B cell (primary cell): ENCODE measurements around the gene CDKN2C. TPM values are rescaled to one million over a fixed set of nuclear protein-coding genes. Genes with fewer than 3 reads are reported as not detected.

Experiments
- ATAC-seq: fragments of 200-7000 bp; cut with Tn5 transposase; one replicate; pipeline ENCODE4 v1.10.0; 2021; ENCODE audit warnings: low read depth, mild to moderate bottlenecking, moderate number of reproducible peaks, moderate library complexity
- CTCF ChIA-PET: fragments of 350-600 bp; sonication (Branson Sonifier 250); formaldehyde crosslinking; loops from one replicate; lab custom pipeline; 2021; ENCODE audit warnings: antibody characterized with exemption, inconsistent platforms; lab: Charles Lee
- POLR2A ChIA-PET: fragments of 350-600 bp; sonication (Branson Sonifier 250); formaldehyde crosslinking; loops from one replicate; lab custom pipeline; 2021; ENCODE audit warnings: antibody characterized with exemption; lab: Charles Lee
- DNase-seq: peaks from one replicate; pipeline ENCODE4 v3.0.0; 2013
- H2AFZ ChIP-seq: 2 replicates; pipeline ENCODE4 v1.6.1; 2012; ENCODE audit warnings: mild to moderate bottlenecking, low read depth, low read length; ENCODE audit not compliant: insufficient read depth, poor library complexity, severe bottlenecking
- H3K27ac ChIP-seq, 2 donors: 1 replicate in 1 of 2; 2 replicates in 1 of 2; pipeline ENCODE4 v1.5.1; 2012 to 2013; ENCODE audit warnings: low read length in 2 of 2, mild to moderate bottlenecking in 2 of 2, moderate library complexity in 1 of 2
- H3K27me3 ChIP-seq, 4 experiments: fragments of 200-600 bp in 1 of 4; sonication (generic) in 1 of 4; replicated peaks in 1 of 4; 1 replicate in 2 of 4; 2 replicates in 2 of 4; pipeline versions ENCODE4 v1.6.1 to v1.7.0; 2013 to 2016; ENCODE audit warnings: low read length in 3 of 4, mild to moderate bottlenecking in 2 of 4, mixed read lengths in 1 of 4, moderate library complexity in 1 of 4; ENCODE audit not compliant: insufficient read depth in 4 of 4, control insufficient read depth in 3 of 4; ENCODE audit errors: control extremely low read depth in 1 of 4
- H3K36me3 ChIP-seq, 2 experiments: replicated peaks in 1 of 2; 1 replicate in 1 of 2; 2 replicates in 1 of 2; pipeline versions ENCODE4 v1.6.1 to v1.7.1; 2013; ENCODE audit warnings: low read length in 1 of 2; ENCODE audit not compliant: insufficient read depth in 2 of 2, control insufficient read depth in 1 of 2; ENCODE audit errors: control extremely low read depth in 1 of 2, extremely low read depth in 1 of 2
- H3K4me1 ChIP-seq, 2 donors: fragments of 200-600 bp in 1 of 2; sonication (generic) in 1 of 2; 1 replicate in 1 of 2; 2 replicates in 1 of 2; pipeline versions ENCODE4 v1.5.1 to v1.6.1; 2013 to 2017; ENCODE audit warnings: low read length in 2 of 2; ENCODE audit not compliant: control insufficient read depth in 2 of 2, insufficient read depth in 2 of 2
- H3K4me2 ChIP-seq: replicated peaks from 2 replicates; pipeline ENCODE3; 2012; ENCODE audit warnings: mild to moderate bottlenecking, low read depth, low read length; ENCODE audit not compliant: poor library complexity, severe bottlenecking
- H3K4me3 ChIP-seq, 5 experiments: fragments of 200-600 bp in 1 of 5; sonication (generic) in 1 of 5; 1 replicate in 3 of 5; 2 replicates in 2 of 5; pipeline versions ENCODE4 v1.5.1 to v1.7.0; 2011 to 2016; ENCODE audit warnings: low read length in 4 of 5, mild to moderate bottlenecking in 4 of 5, low read depth in 2 of 5, control low read depth in 1 of 5, moderate library complexity in 1 of 5; ENCODE audit not compliant: insufficient read depth in 1 of 5; ENCODE audit errors: control extremely low read depth in 1 of 5, extremely low read depth in 1 of 5
- H3K79me2 ChIP-seq: fragments of 200-600 bp; sonication (generic); one replicate; pipeline ENCODE4 v1.6.0; 2016; ENCODE audit warnings: low read length; ENCODE audit not compliant: control insufficient read depth, insufficient read depth
- H3K9ac ChIP-seq: fragments of 200-600 bp; sonication (generic); 2 replicates; pipeline ENCODE4 v1.6.1; 2017; ENCODE audit warnings: mild to moderate bottlenecking, low read length, moderate library complexity
- H3K9me3 ChIP-seq, 3 donors: one replicate each; pipeline versions ENCODE4 v1.6.1 to v1.7.1; 2013; ENCODE audit warnings: low read length in 2 of 3; ENCODE audit not compliant: control insufficient read depth in 2 of 3, insufficient read depth in 1 of 3; ENCODE audit errors: control extremely low read depth in 1 of 3
- H4K20me1 ChIP-seq: 2 replicates; pipeline ENCODE4 v1.6.0; 2012; ENCODE audit warnings: mild to moderate bottlenecking, low read length; ENCODE audit not compliant: insufficient read depth, control insufficient read depth, poor library complexity, severe bottlenecking
- H3K27ac Mint-ChIP-seq: one replicate; pipeline ENCODE4 v1.8.0; 2021; ENCODE audit warnings: mixed read lengths
- H3K27me3 Mint-ChIP-seq: one replicate; pipeline ENCODE4 v1.8.0; 2021; ENCODE audit warnings: mixed read lengths
- H3K4me1 Mint-ChIP-seq: one replicate; pipeline ENCODE4 v1.8.0; 2021; ENCODE audit warnings: mixed read lengths
- H3K4me3 Mint-ChIP-seq: one replicate; pipeline ENCODE4 v1.8.0; 2021; ENCODE audit warnings: mixed read lengths
- H3K9me3 Mint-ChIP-seq: one replicate; pipeline ENCODE4 v1.8.0; 2022; ENCODE audit warnings: mixed read lengths; ENCODE audit not compliant: insufficient read depth
- EZH2 ChIP-seq: IDR thresholded peaks from 2 replicates; pipeline ENCODE4 v1.6.1; 2012; ENCODE audit warnings: borderline replicate concordance, low read depth, mild to moderate bottlenecking, moderate library complexity, low read length; ENCODE audit not compliant: insufficient read depth, poor library complexity, severe bottlenecking
- WGBS: methylation state at CpG from one replicate; pipeline ENCODE4 v1.1.5; 2013; ENCODE audit warnings: missing lambda C conversion rate; ENCODE audit not compliant: insufficient coverage; 5-methylcytosine and 5-hydroxymethylcytosine counted together
- intact Hi-C: fragments of 100-400 bp; cut with micrococcal nuclease; formaldehyde crosslinking; loops from one replicate; pipeline ENCODE4 v1.10.0; 2022
- polyA plus RNA-seq: library from polyadenylated mRNA; depleted of rRNA; stranded (reverse); fragments of >200 nt; gene quantifications from 2 replicates; pipeline ENCODE4 v1.2.3, GENCODE V29; 2012
- total RNA-seq, 2 donors: library from RNA; stranded (reverse); fragments of 120-200 nt in 1 of 2; gene quantifications; 1 replicate in 1 of 2; 2 replicates in 1 of 2; pipeline versions ENCODE4 v1.2.3 to v1.2.4, GENCODE V29; 2013 to 2022
- TF ChIP-seq, protein P1 (sequence below): fragments of 200-600 bp; IDR thresholded peaks from one replicate; pipeline ENCODE4 v1.8.0; 2022; ENCODE audit warnings: antibody characterized with exemption, mild to moderate bottlenecking

CDKN2C gene
- total and polyA plus RNA-seq, 2 donors (not counting 1 experiment from before 2014, with no cell fraction given), result 1.5 to 1.7 TPM

DNA sequence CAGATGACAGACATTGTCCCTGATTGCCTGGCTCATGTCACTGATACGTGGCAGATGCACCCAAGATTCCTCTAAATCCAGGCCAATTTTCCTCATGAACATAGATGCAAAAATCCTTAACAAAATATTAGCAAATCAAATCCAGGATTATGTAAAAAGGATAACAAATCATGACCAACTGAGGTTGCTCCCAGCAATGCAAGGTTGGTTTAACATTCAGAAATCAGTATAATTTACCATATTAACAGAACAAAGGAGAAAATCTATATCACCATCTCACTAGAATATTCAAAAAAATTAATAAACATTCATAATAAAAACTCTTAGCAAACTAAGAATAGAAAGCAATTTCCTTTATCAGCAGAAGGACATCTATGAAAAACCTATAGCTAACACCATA, 49.6 kb upstream of the CDKN2C start:
- Histone ChIP-seq H2AFZ (no peak overlapping the region), H4K20me1 (peaks cover 4% of the 10 kb centered on the region), H3K27me3 (no peaks in the 10 kb centered on the region), H3K4me2 (no peak overlapping the region), H3K4me3 (no peak overlapping the region), H3K27ac (no peak overlapping the region), H3K79me2 (peaks cover 84% of the 10 kb centered on the region), H3K9ac (no peak overlapping the region), H3K4me1 (peaks cover 18 to 20% of the 10 kb centered on the region in 2 donors), H3K36me3 (no peaks in the 10 kb centered on the region), H3K9me3 (peaks cover 1 to 10% (median 4%) of the 10 kb centered on the region in 3 donors)
- Mint-ChIP-seq H3K4me1 (peaks cover 25% of the 10 kb centered on the region), H3K4me3 (no peak overlapping the region), H3K9me3 (peaks cover 3% of the 10 kb centered on the region), H3K27me3 (no peaks in the 10 kb centered on the region), H3K27ac (no peak overlapping the region)
- no CpG with 5 or more reads among the region's 1 CpG for WGBS
- ATAC-seq (no peak), DNase-seq (no peak)
- intact Hi-C loops, result no loop called here
- POLR2A ChIA-PET, result no interaction called here
- CTCF ChIA-PET, result interaction anchor here (1.2 to 1.5 kb wide), 2 partner anchors 9 to 271 kb away, joined by 3 to 8 read pairs; no protein-coding TSS in a partner anchor
- no peak for TF ChIP-seq EZH2

DNA sequence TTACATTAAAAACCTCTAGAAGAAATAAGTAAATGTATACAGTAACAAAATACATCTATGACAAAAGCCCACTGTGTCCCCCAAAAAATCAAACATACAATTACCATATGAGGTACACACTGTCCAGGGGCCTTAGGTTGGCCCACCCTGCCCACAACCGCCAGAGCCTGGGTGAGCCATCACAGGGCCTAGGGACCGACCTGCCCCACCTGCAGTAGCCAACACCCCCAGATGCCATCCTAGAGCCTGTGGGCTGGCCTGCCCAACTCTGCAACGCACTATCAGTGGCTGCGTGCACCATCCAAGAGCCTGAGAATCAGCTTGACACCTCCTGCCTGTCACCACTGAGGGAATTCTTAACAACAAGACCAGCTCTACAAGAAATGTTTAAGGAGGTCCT, 49.0 kb upstream of the CDKN2C start:
- Mint-ChIP-seq H3K27ac (no peak overlapping the region), H3K27me3 (no peaks in the 10 kb centered on the region), H3K9me3 (peaks cover 3% of the 10 kb centered on the region), H3K4me1 (peaks cover 21% of the 10 kb centered on the region), H3K4me3 (no peak overlapping the region)
- ATAC-seq (no peak), DNase-seq (no peak)
- no peak overlapping the region for H3K4me2 ChIP-seq
- no peak overlapping the region for H3K9ac ChIP-seq
- WGBS, result 100% methylated on average over 4 of the region's 4 CpGs
- no peak overlapping the region for H2AFZ ChIP-seq
- ChIA-PET POLR2A (no interaction called here), CTCF (interaction anchor here (1.0 to 1.5 kb wide), 4 partner anchors 8 to 270 kb away, joined by 3 to 8 read pairs (median 4); no protein-coding TSS in a partner anchor)
- H3K79me2 ChIP-seq, result peaks cover 84% of the 10 kb centered on the region
- H3K4me1 ChIP-seq, result peaks cover 17 to 18% of the 10 kb centered on the region in 2 donors
- no peak overlapping the region for H3K4me3 ChIP-seq
- H3K9me3 ChIP-seq, result peaks cover 1 to 10% (median 4%) of the 10 kb centered on the region in 3 donors
- no peaks in the 10 kb centered on the region for H3K36me3 ChIP-seq
- no peaks in the 10 kb centered on the region for H3K27me3 ChIP-seq
- no peak overlapping the region for H3K27ac ChIP-seq
- no peaks in the 10 kb centered on the region for H4K20me1 ChIP-seq
- TF ChIP-seq, protein P1, sequence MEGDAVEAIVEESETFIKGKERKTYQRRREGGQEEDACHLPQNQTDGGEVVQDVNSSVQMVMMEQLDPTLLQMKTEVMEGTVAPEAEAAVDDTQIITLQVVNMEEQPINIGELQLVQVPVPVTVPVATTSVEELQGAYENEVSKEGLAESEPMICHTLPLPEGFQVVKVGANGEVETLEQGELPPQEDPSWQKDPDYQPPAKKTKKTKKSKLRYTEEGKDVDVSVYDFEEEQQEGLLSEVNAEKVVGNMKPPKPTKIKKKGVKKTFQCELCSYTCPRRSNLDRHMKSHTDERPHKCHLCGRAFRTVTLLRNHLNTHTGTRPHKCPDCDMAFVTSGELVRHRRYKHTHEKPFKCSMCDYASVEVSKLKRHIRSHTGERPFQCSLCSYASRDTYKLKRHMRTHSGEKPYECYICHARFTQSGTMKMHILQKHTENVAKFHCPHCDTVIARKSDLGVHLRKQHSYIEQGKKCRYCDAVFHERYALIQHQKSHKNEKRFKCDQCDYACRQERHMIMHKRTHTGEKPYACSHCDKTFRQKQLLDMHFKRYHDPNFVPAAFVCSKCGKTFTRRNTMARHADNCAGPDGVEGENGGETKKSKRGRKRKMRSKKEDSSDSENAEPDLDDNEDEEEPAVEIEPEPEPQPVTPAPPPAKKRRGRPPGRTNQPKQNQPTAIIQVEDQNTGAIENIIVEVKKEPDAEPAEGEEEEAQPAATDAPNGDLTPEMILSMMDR, result no peak
- TF ChIP-seq EZH2, result no peak
- intact Hi-C loops, result no loop called here
